IPS-18c (cell line): ENCODE measurements around the gene CA5B.

ENCODE experiments used
- H3K4me3 ChIP-seq: 2 replicates; pipeline ENCODE4 v1.7.0; 2013; ENCODE audit warnings: low read depth, mild to moderate bottlenecking, low read length, moderate library complexity; ENCODE audit not compliant: insufficient read depth
- H3K9me3 ChIP-seq: one replicate; pipeline ENCODE4 v1.6.1; 2013; ENCODE audit warnings: mild to moderate bottlenecking, low read length, moderate library complexity; ENCODE audit not compliant: control insufficient read depth, insufficient read depth

The CA5B gene

GRCh38 chrX:15834053-15834452, 96.0 kb downstream of the CA5B start:
- Histone ChIP-seq H3K4me3 (no peak overlapping the region), H3K9me3 (no peaks in the 10 kb centered on the region)

- H3K4me3 ChIP-seq: no peak overlapping the region
- H3K9me3 ChIP-seq: no peaks in the 10 kb centered on the region
Observed at GRCh38 chrX:15834827-15835595, 96.9 kb downstream of the CA5B start.
